Measurements from ENCODE around the gene ADGRD1.

Gene ADGRD1

GRCh38 chr12:131026754-131027153 lies 73.0 kb downstream of the ADGRD1 start:
- H4K20me1 ChIP-seq (ENCODE audit: control insufficient read depth, insufficient read depth, low read depth, low read length): no peaks in the 10 kb centered on the region
- H3K27ac ChIP-seq (ENCODE audit: low read depth, low read length): no peak overlapping the region
- H3F3A ChIP-seq (ENCODE audit: control insufficient read depth, insufficient read depth): no peaks in the 10 kb centered on the region
- H3K27me3 ChIP-seq (ENCODE audit: control insufficient read depth, low read length): no peaks in the 10 kb centered on the region
- H3K9me3 ChIP-seq (ENCODE audit: control insufficient read depth, insufficient read depth, low read length): no peaks in the 10 kb centered on the region
- TF ChIP-seq CTCF (IDR thresholded peaks at IDR 0.05; ENCODE audit: low read depth, low read length, poor library complexity, severe bottlenecking) (no peak), EZH2phosphoT487 (IDR thresholded peaks at IDR 0.05; ENCODE audit: borderline replicate concordance, low read length) (no peak)
- no peaks in the 10 kb centered on the region for H3K4me1 ChIP-seq (ENCODE audit: control insufficient read depth, low read length)
- H3K9me2 ChIP-seq (replicated peaks; ENCODE audit: control insufficient read depth, low read length): no peaks in the 10 kb centered on the region
- H3K4me2 ChIP-seq (ENCODE audit: low read length): no peak overlapping the region
- no peak overlapping the region for H3K4me3 ChIP-seq (ENCODE audit: low read length)
- no peaks in the 10 kb centered on the region for H3K79me2 ChIP-seq (ENCODE audit: control insufficient read depth, low read length)
- no peaks in the 10 kb centered on the region for H3K36me3 ChIP-seq (ENCODE audit: control insufficient read depth, low read length)

GRCh38 chr12:131027264-131027663 lies 73.6 kb downstream of the ADGRD1 start:
- no peaks in the 10 kb centered on the region for H3K9me2 ChIP-seq (replicated peaks; ENCODE audit: control insufficient read depth, low read length)
- no peaks in the 10 kb centered on the region for H3K27me3 ChIP-seq (ENCODE audit: control insufficient read depth, low read length)
- H3K79me2 ChIP-seq (ENCODE audit: control insufficient read depth, low read length): no peaks in the 10 kb centered on the region
- H3K27ac ChIP-seq (ENCODE audit: low read depth, low read length): no peak overlapping the region
- no peaks in the 10 kb centered on the region for H4K20me1 ChIP-seq (ENCODE audit: control insufficient read depth, insufficient read depth, low read depth, low read length)
- no peaks in the 10 kb centered on the region for H3K4me1 ChIP-seq (ENCODE audit: control insufficient read depth, low read length)
- no peaks in the 10 kb centered on the region for H3K9me3 ChIP-seq (ENCODE audit: control insufficient read depth, insufficient read depth, low read length)
- no peaks in the 10 kb centered on the region for H3F3A ChIP-seq (ENCODE audit: control insufficient read depth, insufficient read depth)
- no peaks in the 10 kb centered on the region for H3K36me3 ChIP-seq (ENCODE audit: control insufficient read depth, low read length)
- TF ChIP-seq CTCF (IDR thresholded peaks at IDR 0.05; ENCODE audit: low read depth, low read length, poor library complexity, severe bottlenecking) (no peak), EZH2phosphoT487 (IDR thresholded peaks at IDR 0.05; ENCODE audit: borderline replicate concordance, low read length) (no peak)
- no peak overlapping the region for H3K4me3 ChIP-seq (ENCODE audit: low read length)
- H3K4me2 ChIP-seq (ENCODE audit: low read length): no peak overlapping the region

- Histone ChIP-seq H3K4me3 (ENCODE audit: low read length) (no peak overlapping the region), H4K20me1 (ENCODE audit: control insufficient read depth, insufficient read depth, low read depth, low read length) (no peaks in the 10 kb centered on the region), H3K9me3 (ENCODE audit: control insufficient read depth, insufficient read depth, low read length) (no peaks in the 10 kb centered on the region), H3K79me2 (ENCODE audit: control insufficient read depth, low read length) (no peaks in the 10 kb centered on the region), H3K27ac (ENCODE audit: low read depth, low read length) (no peak overlapping the region), H3F3A (ENCODE audit: control insufficient read depth, insufficient read depth) (no peaks in the 10 kb centered on the region), H3K4me1 (ENCODE audit: control insufficient read depth, low read length) (no peaks in the 10 kb centered on the region), H3K36me3 (ENCODE audit: control insufficient read depth, low read length) (no peaks in the 10 kb centered on the region), H3K4me2 (ENCODE audit: low read length) (no peak overlapping the region), H3K27me3 (ENCODE audit: control insufficient read depth, low read length) (no peaks in the 10 kb centered on the region), H3K9me2 (replicated peaks; ENCODE audit: control insufficient read depth, low read length) (no peaks in the 10 kb centered on the region)
- TF ChIP-seq CTCF (IDR thresholded peaks at IDR 0.05; ENCODE audit: low read depth, low read length, poor library complexity, severe bottlenecking): no peak
- no peak for TF ChIP-seq EZH2phosphoT487 (IDR thresholded peaks at IDR 0.05; ENCODE audit: borderline replicate concordance, low read length)
These were observed 74.3 kb downstream of the ADGRD1 start for GRCh38 chr12:131027876-131028586.
